PC-9 (cell line): ENCODE data around the gene UNC119. TPM values are rescaled to one million over a fixed set of nuclear protein-coding genes. Genes with fewer than 3 reads are reported as not detected.

Experiments used
- BruUV-seq: library from RNA; stranded (reverse); fragments of 400-500 nt; replicated peaks from 2 replicates; lab custom pipeline; 2021; lab: Mats Ljungman, UMichigan
- CTCF ChIA-PET: fragments of 300-600 bp; sonication (Branson Sonifier 250); formaldehyde crosslinking; loops from one replicate; lab custom pipeline; 2022; ENCODE audit warnings: antibody characterized with exemption; lab: Charles Lee
- POLR2A ChIA-PET: fragments of 300-600 bp; sonication (Branson Sonifier 250); formaldehyde crosslinking; loops from one replicate; lab custom pipeline; 2022; ENCODE audit warnings: antibody characterized with exemption; ENCODE audit not compliant: unreplicated experiment; lab: Charles Lee
- DNase-seq, 2 experiments: peaks; one replicate each; pipeline versions ENCODE4 v3.0.0 to v3.0.0-alpha.2; 2015 to 2022; ENCODE audit warnings: mixed read lengths in 1 of 2
- H2AFZ ChIP-seq: fragments of 200-600 bp; sonication (generic); 2 replicates; pipeline ENCODE4 v1.8.1; 2017; ENCODE audit warnings: antibody characterized with exemption
- H3F3A ChIP-seq: fragments of 200-600 bp; sonication (generic); 2 replicates; pipeline ENCODE4 v1.8.1; 2017; ENCODE audit warnings: antibody characterized with exemption, mild to moderate bottlenecking, low read depth; ENCODE audit not compliant: insufficient read depth
- H3K27ac ChIP-seq: fragments of 200-600 bp; sonication (generic); 2 replicates; pipeline ENCODE4 v1.6.1; 2016; ENCODE audit warnings: mixed run types
- H3K27me3 ChIP-seq: fragments of 200-600 bp; sonication (generic); 2 replicates; pipeline ENCODE4 v1.6.1; 2016; ENCODE audit warnings: low read depth, mixed run types; ENCODE audit not compliant: insufficient read depth
- H3K36me3 ChIP-seq: fragments of 200-600 bp; sonication (generic); 2 replicates; pipeline ENCODE4 v1.6.1; 2016; ENCODE audit warnings: low read depth, mixed run types
- H3K4me1 ChIP-seq: fragments of 200-600 bp; sonication (generic); replicated peaks from 2 replicates; pipeline ENCODE4 v1.6.1; 2016; ENCODE audit warnings: mixed run types; ENCODE audit not compliant: insufficient read depth
- H3K4me2 ChIP-seq: fragments of 200-600 bp; sonication (generic); 2 replicates; pipeline ENCODE4 v1.6.1; 2017; ENCODE audit warnings: mixed run types
- H3K4me3 ChIP-seq: fragments of 200-600 bp; sonication (generic); 2 replicates; pipeline ENCODE4 v1.6.1; 2016; ENCODE audit warnings: mixed run types
- H3K79me2 ChIP-seq: fragments of 200-600 bp; sonication (generic); 2 replicates; pipeline ENCODE4 v1.6.1; 2017; ENCODE audit warnings: low read depth, mixed run types
- H3K9me2 ChIP-seq: fragments of 200-600 bp; sonication (generic); 2 replicates; pipeline ENCODE4 v1.8.1; 2017; ENCODE audit warnings: mild to moderate bottlenecking; ENCODE audit not compliant: insufficient read depth
- H3K9me3 ChIP-seq: fragments of 200-600 bp; sonication (generic); 2 replicates; pipeline ENCODE4 v1.8.1; 2016; ENCODE audit warnings: low read depth; ENCODE audit not compliant: insufficient read depth
- H4K20me1 ChIP-seq: fragments of 200-600 bp; sonication (generic); 2 replicates; pipeline ENCODE4 v1.8.1; 2017; ENCODE audit not compliant: insufficient read depth
- CTCF ChIP-seq: fragments of 200-600 bp; sonication (generic); conservative IDR thresholded peaks from 2 replicates; pipeline ENCODE4 v1.6.1; 2017; ENCODE audit warnings: mixed run types, antibody characterized with exemption, mild to moderate bottlenecking, moderate library complexity
- EZH2 ChIP-seq: fragments of 200-600 bp; sonication (generic); IDR thresholded peaks from 2 replicates; pipeline ENCODE4 v1.8.0; 2017; ENCODE audit warnings: antibody characterized with exemption, low read depth
- intact Hi-C: fragments of 100-400 bp; cut with micrococcal nuclease; formaldehyde crosslinking; loops from one replicate; pipeline ENCODE4 v1.10.0; 2022; ENCODE audit not compliant: unreplicated experiment
- total RNA-seq: library from RNA; stranded (reverse); gene quantifications from 2 replicates; pipeline ENCODE4 v1.2.3, GENCODE V29; 2021

Gene UNC119
- total RNA-seq, 1 experiment from 2014 or later, result 48.8 TPM

DNA sequence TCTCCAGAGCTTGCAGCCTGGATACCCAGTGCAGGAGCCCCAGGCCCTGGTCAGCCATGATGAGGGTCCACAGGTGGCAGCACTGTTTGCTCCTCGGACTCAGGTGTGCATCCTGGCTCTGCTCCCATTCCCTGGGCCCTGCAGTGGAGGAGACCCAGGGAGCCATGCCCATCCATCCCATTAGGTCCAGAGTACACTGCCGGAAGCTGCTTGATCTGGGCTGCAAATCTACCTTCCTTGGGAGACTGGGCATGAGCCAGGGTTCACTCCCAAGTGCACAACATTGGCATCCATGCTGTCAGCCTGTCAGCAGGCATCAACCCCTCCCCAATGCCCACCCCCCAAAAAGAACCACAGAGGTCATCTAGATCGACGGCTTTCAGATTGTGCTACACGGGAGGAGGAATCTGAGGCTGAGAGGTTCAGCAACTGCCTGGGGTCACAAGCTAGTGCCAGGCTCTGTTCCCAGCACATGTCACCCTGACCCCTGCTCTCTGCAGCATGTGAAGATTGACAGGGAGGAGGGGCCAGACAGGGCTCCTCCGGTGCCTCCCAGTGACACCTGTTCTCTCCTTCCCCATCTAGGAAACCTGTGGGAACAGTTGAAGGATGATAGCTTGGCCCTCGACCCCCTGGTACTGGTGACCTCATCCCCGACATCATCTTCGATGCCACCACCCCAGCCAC, 15.7 kb downstream of the UNC119 start:
- Histone ChIP-seq H4K20me1 (no peaks in the 10 kb centered on the region; the same call in 1 of the 2 replicates), H3K9me2 (no peaks in the 10 kb centered on the region), H3K36me3 (no peaks in the 10 kb centered on the region), H3K4me1 (0 out of 2 replicates have a peak, but pooled peaks cover 6% of the 10 kb centered on the region), H3K79me2 (no peaks in the 10 kb centered on the region), H3F3A (peaks cover 5% of the 10 kb centered on the region; the same call in 1 of the 2 replicates), H3K9me3 (no peaks in the 10 kb centered on the region), H3K4me3 (no peak overlapping the region), H2AFZ (no peak overlapping the region), H3K27ac (no peak overlapping the region), H3K4me2 (no peak overlapping the region), H3K27me3 (0 out of 2 replicates have a peak, but pooled peaks cover 4% of the 10 kb centered on the region)
- ChIA-PET POLR2A (no interaction called here), CTCF (no interaction called here)
- intact Hi-C loops, result no loop called here
- BruUV-seq, result no TSS peak
- no peak for DNase-seq
- TF ChIP-seq CTCF (no peak), EZH2 (no peak)

DNA sequence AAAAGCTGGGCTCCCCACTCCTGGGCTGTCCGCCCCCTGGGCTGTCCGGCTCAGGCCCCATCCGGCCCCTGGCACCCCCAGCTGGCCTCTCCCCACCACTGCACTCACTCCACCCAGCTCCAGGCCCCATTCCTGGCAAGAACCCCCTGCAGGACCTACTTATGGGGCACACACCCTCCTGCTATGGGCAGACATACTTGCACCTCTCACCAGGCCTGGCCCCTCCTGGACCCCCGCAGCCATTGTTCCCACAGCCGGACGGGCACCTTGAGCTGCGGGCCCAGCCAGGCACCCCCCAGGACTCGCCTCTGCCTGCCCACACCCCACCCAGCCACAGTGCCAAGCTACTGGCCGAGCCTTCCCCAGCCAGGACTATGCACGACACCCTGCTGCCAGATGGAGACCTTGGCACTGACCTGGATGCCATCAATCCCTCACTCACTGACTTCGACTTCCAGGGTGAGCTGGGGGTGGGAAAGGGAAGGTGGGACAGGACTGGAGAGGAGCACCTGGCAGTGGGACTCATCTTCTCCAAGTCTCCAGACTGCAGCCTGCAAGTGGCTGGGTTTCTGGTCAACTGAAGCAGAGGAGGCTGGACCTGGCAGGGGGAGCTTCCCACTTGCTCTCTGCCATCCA, 17.6 kb downstream of the UNC119 start:
- intact Hi-C loops, result no loop called here
- no peaks in the 10 kb centered on the region for H3K9me2 ChIP-seq
- H2AFZ ChIP-seq, result no peak overlapping the region
- H3K9me3 ChIP-seq, result no peaks in the 10 kb centered on the region
- 0 out of 2 replicates have a peak, but pooled peaks cover 6% of the 10 kb centered on the region for H3K4me1 ChIP-seq
- ChIA-PET CTCF (no interaction called here), POLR2A (no interaction called here)
- peaks cover 7% of the 10 kb centered on the region; the same call in 1 of the 2 replicates for H3K27me3 ChIP-seq
- no peak overlapping the region for H3K4me2 ChIP-seq
- H3K36me3 ChIP-seq, result no peaks in the 10 kb centered on the region
- no peak overlapping the region for H3K27ac ChIP-seq
- no peaks in the 10 kb centered on the region for H3K79me2 ChIP-seq
- no peaks in the 10 kb centered on the region for H3F3A ChIP-seq
- no TSS peak for BruUV-seq
- TF ChIP-seq EZH2 (no peak), CTCF (no peak)
- H4K20me1 ChIP-seq, result no peaks in the 10 kb centered on the region
- no peak overlapping the region for H3K4me3 ChIP-seq
- DNase-seq, result no peak

GRCh38 chr17:28533091-28533807, 19.2 kb downstream of the UNC119 start:
- Histone ChIP-seq H3K79me2 (no peaks in the 10 kb centered on the region), H3F3A (no peaks in the 10 kb centered on the region), H3K4me3 (no peak overlapping the region), H3K4me1 (peaks cover 8% of the 10 kb centered on the region), H4K20me1 (no peaks in the 10 kb centered on the region), H3K9me2 (no peaks in the 10 kb centered on the region), H3K27me3 (peaks cover 7% of the 10 kb centered on the region; the same call in 1 of the 2 replicates), H3K27ac (no peak overlapping the region), H3K4me2 (no peak overlapping the region), H3K9me3 (no peaks in the 10 kb centered on the region), H2AFZ (no peak overlapping the region), H3K36me3 (no peaks in the 10 kb centered on the region)
- ChIA-PET CTCF (no interaction called here), POLR2A (no interaction called here)
- no TSS peak for BruUV-seq
- intact Hi-C loops, result no loop called here
- no peak for DNase-seq
- TF ChIP-seq EZH2 (no peak), CTCF (no peak)
